Vagina (tissue), 2 donors: Measurements from ENCODE around the gene CACNA1D.

Experiments
- POLR2A ChIP-seq, 2 donors: fragments of 450-650 bp; IDR thresholded peaks; one replicate each; pipeline ENCODE4 v1.6.1; 2017; ENCODE audit warnings: antibody characterized with exemption in 2 of 2, mild to moderate bottlenecking in 2 of 2, moderate library complexity in 2 of 2
- TF ChIP-seq, protein P1 (sequence below), 3 experiments: fragments of 450-650 bp in 2 of 3; fragments of 200-600 bp in 1 of 3; sonication (generic) in 1 of 3; IDR thresholded peaks; one replicate each; pipeline ENCODE4 v1.5.1; 2017 to 2019; ENCODE audit warnings: antibody characterized with exemption in 3 of 3, mild to moderate bottlenecking in 2 of 3, moderate library complexity in 2 of 3

DNA sequence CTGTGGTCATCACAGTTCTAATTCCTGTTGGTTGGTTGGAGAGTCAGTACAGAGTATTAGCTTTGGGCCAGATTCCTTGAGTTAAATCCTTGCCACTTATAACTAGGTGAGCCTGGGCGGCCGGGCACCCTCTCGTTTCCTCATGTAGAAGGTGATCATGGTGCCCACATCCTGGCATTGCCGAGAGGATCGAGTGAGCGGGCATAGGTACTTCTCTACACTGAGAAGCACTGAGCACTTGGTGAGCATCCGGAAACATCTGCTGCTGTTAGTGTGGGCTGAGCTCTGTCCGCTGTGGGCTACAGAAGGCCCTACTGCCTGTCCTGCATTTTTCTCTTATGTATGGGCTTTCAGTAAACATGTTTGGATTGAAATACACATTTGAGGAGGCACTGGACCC lies 96.2 kb downstream of the CACNA1D start:
- no peak for TF ChIP-seq POLR2A (IDR thresholded peaks at IDR 0.05)
- TF ChIP-seq, protein P1, sequence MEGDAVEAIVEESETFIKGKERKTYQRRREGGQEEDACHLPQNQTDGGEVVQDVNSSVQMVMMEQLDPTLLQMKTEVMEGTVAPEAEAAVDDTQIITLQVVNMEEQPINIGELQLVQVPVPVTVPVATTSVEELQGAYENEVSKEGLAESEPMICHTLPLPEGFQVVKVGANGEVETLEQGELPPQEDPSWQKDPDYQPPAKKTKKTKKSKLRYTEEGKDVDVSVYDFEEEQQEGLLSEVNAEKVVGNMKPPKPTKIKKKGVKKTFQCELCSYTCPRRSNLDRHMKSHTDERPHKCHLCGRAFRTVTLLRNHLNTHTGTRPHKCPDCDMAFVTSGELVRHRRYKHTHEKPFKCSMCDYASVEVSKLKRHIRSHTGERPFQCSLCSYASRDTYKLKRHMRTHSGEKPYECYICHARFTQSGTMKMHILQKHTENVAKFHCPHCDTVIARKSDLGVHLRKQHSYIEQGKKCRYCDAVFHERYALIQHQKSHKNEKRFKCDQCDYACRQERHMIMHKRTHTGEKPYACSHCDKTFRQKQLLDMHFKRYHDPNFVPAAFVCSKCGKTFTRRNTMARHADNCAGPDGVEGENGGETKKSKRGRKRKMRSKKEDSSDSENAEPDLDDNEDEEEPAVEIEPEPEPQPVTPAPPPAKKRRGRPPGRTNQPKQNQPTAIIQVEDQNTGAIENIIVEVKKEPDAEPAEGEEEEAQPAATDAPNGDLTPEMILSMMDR (IDR thresholded peaks at IDR 0.05) = no peak
